SU-DHL-6 (cell line): ENCODE data around the gene LDAF1.

Experiments used
- CTCF ChIP-seq: fragments of 200-600 bp; sonication (generic); IDR thresholded peaks from one replicate; pipeline ENCODE4 v1.5.1; 2017; ENCODE audit warnings: antibody characterized with exemption, mild to moderate bottlenecking, low read length, moderate library complexity; ENCODE audit not compliant: insufficient read depth, poor library complexity, severe bottlenecking
- EZH2phosphoT487 ChIP-seq: fragments of 200-600 bp; sonication (generic), shearing (Covaris generic); conservative IDR thresholded peaks from 2 replicates; pipeline ENCODE4 v1.6.1; 2018; ENCODE audit warnings: mild to moderate bottlenecking, antibody characterized with exemption, low read length, moderate library complexity, mixed read lengths

- TF ChIP-seq CTCF (no peak), EZH2phosphoT487 (no peak)
These were observed 24.4 kb upstream of the LDAF1 start for GRCh38 chr16:21134053-21134452.
